Measurements from ENCODE around the gene DGKZ. TPM values are rescaled to one million over a fixed set of nuclear protein-coding genes. Genes with fewer than 3 reads are reported as not detected.
"Not testable (repeated sequence)": the region's sequence is repeated elsewhere in the genome, so short reads cannot be mapped to it uniquely, and the experiment has no call there.

DGKZ gene
- total RNA-seq, 1 donor from 2014 or later: 67.5 TPM

- intact Hi-C loops (cut with DNase I): no loop called here
- no peak for DNase-seq (ENCODE audit: missing footprints)
- no peak for ATAC-seq
These were observed 28.3 kb downstream of the DGKZ start for GRCh38 chr11:46375392-46376101.

GRCh38 chr11:46376258-46377050, 29.2 kb downstream of the DGKZ start:
- intact Hi-C loops (cut with DNase I): no loop called here
- no peak for DNase-seq (ENCODE audit: missing footprints)
- no peak for ATAC-seq

GRCh38 chr11:46377290-46377689, 30.0 kb downstream of the DGKZ start:
- DNase-seq (ENCODE audit: missing footprints): no peak
- intact Hi-C loops (cut with DNase I): no loop called here
- no peak for ATAC-seq

GRCh38 chr11:46377831-46378230, 30.6 kb downstream of the DGKZ start:
- no peak for DNase-seq (ENCODE audit: missing footprints)
- no peak for ATAC-seq
- intact Hi-C loops (cut with DNase I): no loop called here

GRCh38 chr11:46378296-46378695, 31.0 kb downstream of the DGKZ start:
- ATAC-seq: no peak
- DNase-seq (ENCODE audit: missing footprints): no peak
- intact Hi-C loops (cut with DNase I): no loop called here

- ATAC-seq (no peak), DNase-seq (ENCODE audit: missing footprints) (no peak)
- intact Hi-C loops (cut with DNase I): no loop called here
These were observed 31.7 kb downstream of the DGKZ start for GRCh38 chr11:46378811-46379481.

- intact Hi-C loops (cut with DNase I); DNase-seq (ENCODE audit: missing footprints): not testable (repeated sequence)
- ATAC-seq: peak; percentile 8
These were observed 32.4 kb downstream of the DGKZ start for GRCh38 chr11:46379482-46380293.

GRCh38 chr11:46380340-46381047, 33.2 kb downstream of the DGKZ start:
- peak; percentile 57 for ATAC-seq
- peak; percentile 84 for DNase-seq (ENCODE audit: missing footprints)
- intact Hi-C loops (cut with DNase I): no loop called here

GRCh38 chr11:46381048-46381818, 34.0 kb downstream of the DGKZ start, which contains the start of gene MDK:
MDK (plus strand) TSS chr11:46381669; CDS start chr11:46382058, 389 bp downstream.
- no peak for DNase-seq (ENCODE audit: missing footprints)
- peak; percentile 5 for ATAC-seq
- intact Hi-C loops (cut with DNase I): no loop called here

- ATAC-seq (no peak), DNase-seq (ENCODE audit: missing footprints) (no peak)
These were observed 34.8 kb downstream of the DGKZ start for GRCh38 chr11:46381819-46382645.

GRCh38 chr11:46382646-46383403, 35.6 kb downstream of the DGKZ start:
- intact Hi-C loops (cut with DNase I): no loop called here
- ATAC-seq: no peak
- DNase-seq (ENCODE audit: missing footprints): no peak

More at GRCh38 chr11:46381819-46382645, 34.8 kb downstream of the DGKZ start:
- intact Hi-C loops (cut with DNase I): no loop called here

- DNase-seq (ENCODE audit: missing footprints) (no peak), ATAC-seq (no peak)
- intact Hi-C loops (cut with DNase I): no loop called here
These were observed 36.1 kb downstream of the DGKZ start for GRCh38 chr11:46383404-46383758.

- intact Hi-C loops (cut with DNase I): no loop called here
- ATAC-seq (no peak), DNase-seq (ENCODE audit: missing footprints) (no peak)
These were observed 36.9 kb downstream of the DGKZ start for GRCh38 chr11:46383974-46384701.

- DNase-seq (ENCODE audit: missing footprints) (peak; percentile 73), ATAC-seq (no peak)
- intact Hi-C loops (cut with DNase I): no loop called here
These were observed 38.1 kb downstream of the DGKZ start for GRCh38 chr11:46385169-46386004.

Measured in Right ventricle myocardium inferior (tissue), 1 donor.